ENCODE results near the gene REV1. TPM values are rescaled to one million over a fixed set of nuclear protein-coding genes. Genes with fewer than 3 reads are reported as not detected.

Gene REV1
- total and polyA plus RNA-seq, 2 experiments from 2014 or later, result 14.4 to 19.5 TPM

DNA sequence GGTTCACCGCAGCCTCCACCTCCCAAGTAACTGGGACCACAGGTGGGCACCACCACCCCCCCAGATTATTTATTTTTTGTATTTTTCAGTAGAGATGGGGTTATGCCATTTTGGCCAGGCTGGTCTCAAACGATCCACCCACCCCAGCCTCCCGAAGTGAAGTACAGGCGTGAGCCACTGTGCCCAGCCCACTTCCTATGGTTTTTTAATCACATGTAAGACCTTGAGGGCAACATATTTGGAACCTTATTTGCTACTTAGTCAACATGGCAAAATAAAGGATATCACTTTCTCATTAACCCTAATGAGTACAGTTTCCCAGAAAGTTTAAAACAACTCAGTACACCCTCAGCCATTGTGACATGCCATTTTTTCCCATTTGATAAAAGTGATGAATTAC, 88.0 kb downstream of the REV1 start:
- peaks cover 63% of the 10 kb centered on the region for H3F3A ChIP-seq (ENCODE audit: insufficient read depth)
- H3K27ac ChIP-seq, result no peak overlapping the region
- H3K4me3 ChIP-seq, result no peak overlapping the region
- no peaks in the 10 kb centered on the region for H3K9me2 ChIP-seq (ENCODE audit: insufficient read depth)
- no peak for TF ChIP-seq EZH2 (IDR thresholded peaks at IDR 0.05; ENCODE audit: insufficient read depth, poor library complexity, severe bottlenecking)
- no peak for TF ChIP-seq EZH2phosphoT487 (IDR thresholded peaks at IDR 0.05; ENCODE audit: insufficient read depth, low read depth)
- no peak overlapping the region for H3K4me2 ChIP-seq (ENCODE audit: unreplicated experiment)
- H3K36me3 ChIP-seq (ENCODE audit: low read depth), result peaks cover 83% of the 10 kb centered on the region
- peaks cover 14% of the 10 kb centered on the region for H3K4me1 ChIP-seq (ENCODE audit: insufficient read depth)
- no peak overlapping the region for H2AFZ ChIP-seq
- no peaks in the 10 kb centered on the region for H3K79me2 ChIP-seq (ENCODE audit: insufficient read depth)
- no peaks in the 10 kb centered on the region for H4K20me1 ChIP-seq (ENCODE audit: insufficient read depth)
- H3K9me3 ChIP-seq (ENCODE audit: low read depth), result no peaks in the 10 kb centered on the region
- H3K27me3 ChIP-seq (replicated peaks; ENCODE audit: insufficient read depth), result no peaks in the 10 kb centered on the region
- in situ Hi-C loops (cut with MboI), result no loop called here
- DNase-seq, result no peak
- WGBS, 2 experiments (ENCODE audit: low coverage in 1 of 2, low lambda C conversion rate in 2 of 2, missing lambda C conversion rate in 2 of 2), result 88 to 96% methylated on average over 4 of the region's 4 CpGs
- no peak overlapping the region for H3K9ac ChIP-seq

DNA sequence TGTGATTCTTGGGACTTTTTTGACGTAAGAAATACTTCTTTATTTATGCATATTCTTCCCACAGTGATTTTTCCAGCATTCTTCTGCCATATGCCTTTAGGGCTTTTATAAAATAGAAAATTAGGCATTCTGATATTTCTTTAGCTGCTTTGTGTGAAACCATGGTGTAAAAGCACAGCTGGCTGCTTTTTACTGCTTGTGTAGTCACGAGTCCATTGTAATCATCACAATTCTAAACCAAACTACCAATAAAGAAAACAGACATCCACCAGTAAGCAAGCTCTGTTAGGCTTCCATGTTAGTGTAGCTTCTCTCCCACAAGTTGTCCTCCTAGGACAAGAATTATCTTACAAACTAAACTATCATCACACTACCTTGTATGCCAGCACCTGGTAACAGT, 90.0 kb downstream of the REV1 start:
- in situ Hi-C loops (cut with MboI), result no loop called here
- Histone ChIP-seq H4K20me1 (ENCODE audit: insufficient read depth) (no peaks in the 10 kb centered on the region), H3K27me3 (replicated peaks; ENCODE audit: insufficient read depth) (no peaks in the 10 kb centered on the region), H3K9me2 (ENCODE audit: insufficient read depth) (no peaks in the 10 kb centered on the region), H3K9me3 (ENCODE audit: low read depth) (no peaks in the 10 kb centered on the region), H3F3A (ENCODE audit: insufficient read depth) (peaks cover 61% of the 10 kb centered on the region), H3K9ac (no peak overlapping the region), H3K4me2 (ENCODE audit: unreplicated experiment) (no peak overlapping the region), H3K27ac (no peak overlapping the region), H3K79me2 (ENCODE audit: insufficient read depth) (no peaks in the 10 kb centered on the region), H3K4me1 (ENCODE audit: insufficient read depth) (peaks cover 14% of the 10 kb centered on the region), H2AFZ (no peak overlapping the region), H3K36me3 (ENCODE audit: low read depth) (peaks cover 78% of the 10 kb centered on the region), H3K4me3 (no peak overlapping the region)
- no peak for TF ChIP-seq EZH2phosphoT487 (IDR thresholded peaks at IDR 0.05; ENCODE audit: insufficient read depth, low read depth)
- TF ChIP-seq EZH2 (IDR thresholded peaks at IDR 0.05; ENCODE audit: insufficient read depth, poor library complexity, severe bottlenecking), result no peak
- WGBS, 2 experiments (ENCODE audit: low coverage in 1 of 2, low lambda C conversion rate in 2 of 2, missing lambda C conversion rate in 2 of 2), result 68 to 72% methylated on average over 2 of the region's 2 CpGs
- no peak for DNase-seq

DNA sequence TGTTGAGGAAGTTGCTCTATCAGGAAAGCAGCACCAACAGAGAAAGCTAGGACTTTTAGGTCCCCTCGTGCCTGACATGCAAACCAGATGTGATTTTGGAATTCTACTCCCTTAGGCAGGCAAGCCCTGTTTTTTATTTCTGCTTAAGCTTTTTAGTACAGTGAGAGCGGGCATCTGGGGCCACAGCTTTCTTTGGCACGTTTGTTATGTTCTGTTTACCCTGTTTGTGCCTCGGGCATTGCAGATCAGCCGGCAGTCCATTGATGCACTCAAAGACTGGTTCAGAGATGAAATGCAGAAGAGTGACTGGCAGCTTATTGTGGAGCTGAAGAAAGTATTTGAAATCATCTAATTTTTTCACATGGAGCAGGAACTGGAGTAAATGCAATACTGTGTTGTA, 90.8 kb downstream of the REV1 start:
- WGBS, 2 experiments (ENCODE audit: low coverage in 1 of 2, low lambda C conversion rate in 2 of 2, missing lambda C conversion rate in 2 of 2), result 21 to 27% methylated on average over 5 of the region's 5 CpGs
- H3K27ac ChIP-seq, result no peak overlapping the region
- H3K9me3 ChIP-seq (ENCODE audit: low read depth), result no peaks in the 10 kb centered on the region
- no peak for DNase-seq
- H3K4me2 ChIP-seq (ENCODE audit: unreplicated experiment), result no peak overlapping the region
- H3K9me2 ChIP-seq (ENCODE audit: insufficient read depth), result no peaks in the 10 kb centered on the region
- peaks cover 78% of the 10 kb centered on the region for H3K36me3 ChIP-seq (ENCODE audit: low read depth)
- H3K79me2 ChIP-seq (ENCODE audit: insufficient read depth), result no peaks in the 10 kb centered on the region
- H3K4me1 ChIP-seq (ENCODE audit: insufficient read depth), result peaks cover 14% of the 10 kb centered on the region
- no peak overlapping the region for H3K4me3 ChIP-seq
- TF ChIP-seq EZH2 (IDR thresholded peaks at IDR 0.05; ENCODE audit: insufficient read depth, poor library complexity, severe bottlenecking) (no peak), EZH2phosphoT487 (IDR thresholded peaks at IDR 0.05; ENCODE audit: insufficient read depth, low read depth) (no peak)
- no peaks in the 10 kb centered on the region for H3K27me3 ChIP-seq (replicated peaks; ENCODE audit: insufficient read depth)
- H4K20me1 ChIP-seq (ENCODE audit: insufficient read depth), result no peaks in the 10 kb centered on the region
- H3K9ac ChIP-seq, result no peak overlapping the region
- in situ Hi-C loops (cut with MboI), result no loop called here
- H3F3A ChIP-seq (ENCODE audit: insufficient read depth), result peaks cover 61% of the 10 kb centered on the region
- no peak overlapping the region for H2AFZ ChIP-seq

DNA sequence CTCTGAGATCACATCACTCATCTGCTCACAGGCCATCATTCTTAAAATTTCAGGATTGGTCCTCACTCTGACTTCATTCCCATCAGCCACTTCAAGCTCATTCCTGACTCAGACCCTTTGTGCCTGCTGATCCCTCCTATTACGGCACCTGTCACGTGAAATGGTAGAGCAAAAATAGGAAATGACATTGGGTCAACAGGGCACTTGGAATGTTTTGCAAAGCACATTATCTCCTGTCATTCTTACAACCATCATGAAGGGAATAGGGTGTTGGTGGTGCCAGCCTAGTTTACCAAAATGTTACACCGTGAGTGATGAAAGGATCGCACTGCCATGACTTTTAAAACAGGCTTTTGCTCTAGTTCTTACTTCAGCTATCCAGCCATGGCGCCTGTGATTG, 91.5 kb downstream of the REV1 start:
- 98% methylated on average over 5 of the region's 5 CpGs for WGBS, 2 experiments (ENCODE audit: low coverage in 1 of 2, low lambda C conversion rate in 2 of 2, missing lambda C conversion rate in 2 of 2)
- Histone ChIP-seq H3K4me3 (no peak overlapping the region), H3K36me3 (ENCODE audit: low read depth) (peaks cover 78% of the 10 kb centered on the region), H3F3A (ENCODE audit: insufficient read depth) (peaks cover 53% of the 10 kb centered on the region), H3K9me2 (ENCODE audit: insufficient read depth) (no peaks in the 10 kb centered on the region), H3K4me2 (ENCODE audit: unreplicated experiment) (no peak overlapping the region), H3K9ac (no peak overlapping the region), H3K27me3 (replicated peaks; ENCODE audit: insufficient read depth) (no peaks in the 10 kb centered on the region), H2AFZ (no peak overlapping the region), H4K20me1 (ENCODE audit: insufficient read depth) (no peaks in the 10 kb centered on the region), H3K79me2 (ENCODE audit: insufficient read depth) (no peaks in the 10 kb centered on the region), H3K27ac (no peak overlapping the region), H3K9me3 (ENCODE audit: low read depth) (no peaks in the 10 kb centered on the region), H3K4me1 (ENCODE audit: insufficient read depth) (peaks cover 9% of the 10 kb centered on the region)
- TF ChIP-seq EZH2 (IDR thresholded peaks at IDR 0.05; ENCODE audit: insufficient read depth, poor library complexity, severe bottlenecking), result no peak
- no peak for TF ChIP-seq EZH2phosphoT487 (IDR thresholded peaks at IDR 0.05; ENCODE audit: insufficient read depth, low read depth)
- DNase-seq, result no peak
- in situ Hi-C loops (cut with MboI), result no loop called here

All from GM23248 (cell line).